ENCODE measurements around the gene PRG2.

PRG2 gene

DNA sequence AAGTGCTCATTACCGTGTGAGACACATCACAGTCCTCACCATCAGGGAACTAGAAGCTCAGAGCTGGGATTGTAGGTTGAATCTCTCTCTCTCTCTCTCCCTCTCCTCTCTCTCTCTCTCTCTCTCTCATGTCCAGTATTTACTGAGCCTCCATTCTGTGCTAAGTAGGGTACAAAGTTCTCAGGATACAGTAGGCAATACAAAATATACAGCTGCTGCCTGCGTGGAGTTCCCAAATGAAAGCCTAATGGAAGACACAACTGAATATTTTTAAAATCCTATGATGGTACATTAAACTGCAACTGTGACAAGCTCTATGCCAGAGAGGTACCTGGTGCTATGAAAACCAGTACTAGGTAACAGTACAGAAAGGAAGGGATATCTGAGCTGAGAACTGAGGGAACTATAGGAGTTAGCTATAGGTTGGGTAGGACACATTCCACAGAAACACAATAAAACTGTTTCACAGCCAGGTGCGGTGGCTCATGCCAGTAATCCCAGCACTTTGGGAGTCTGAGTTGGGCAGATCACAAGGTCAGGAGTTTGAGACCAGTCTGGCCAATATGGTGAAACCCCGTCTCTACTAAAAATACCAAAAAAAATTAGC, 9.6 kb upstream of the PRG2 start:
- H4K20me1 ChIP-seq (ENCODE audit: insufficient read depth, low read length): no peaks in the 10 kb centered on the region
- H3K9me3 ChIP-seq (ENCODE audit: insufficient read depth, low read length): no peaks in the 10 kb centered on the region
- H2AFZ ChIP-seq (ENCODE audit: low read depth, low read length): no peak overlapping the region
- H3K27ac ChIP-seq (ENCODE audit: low read length): no peak overlapping the region
- no peak overlapping the region for H3K4me3 ChIP-seq (ENCODE audit: low read length)
- peaks cover 3% of the 10 kb centered on the region for H3K79me2 ChIP-seq (ENCODE audit: low read length)
- no peak for TF ChIP-seq EZH2phosphoT487 (IDR thresholded peaks at IDR 0.05; ENCODE audit: low read depth)
- TF ChIP-seq, protein P1, sequence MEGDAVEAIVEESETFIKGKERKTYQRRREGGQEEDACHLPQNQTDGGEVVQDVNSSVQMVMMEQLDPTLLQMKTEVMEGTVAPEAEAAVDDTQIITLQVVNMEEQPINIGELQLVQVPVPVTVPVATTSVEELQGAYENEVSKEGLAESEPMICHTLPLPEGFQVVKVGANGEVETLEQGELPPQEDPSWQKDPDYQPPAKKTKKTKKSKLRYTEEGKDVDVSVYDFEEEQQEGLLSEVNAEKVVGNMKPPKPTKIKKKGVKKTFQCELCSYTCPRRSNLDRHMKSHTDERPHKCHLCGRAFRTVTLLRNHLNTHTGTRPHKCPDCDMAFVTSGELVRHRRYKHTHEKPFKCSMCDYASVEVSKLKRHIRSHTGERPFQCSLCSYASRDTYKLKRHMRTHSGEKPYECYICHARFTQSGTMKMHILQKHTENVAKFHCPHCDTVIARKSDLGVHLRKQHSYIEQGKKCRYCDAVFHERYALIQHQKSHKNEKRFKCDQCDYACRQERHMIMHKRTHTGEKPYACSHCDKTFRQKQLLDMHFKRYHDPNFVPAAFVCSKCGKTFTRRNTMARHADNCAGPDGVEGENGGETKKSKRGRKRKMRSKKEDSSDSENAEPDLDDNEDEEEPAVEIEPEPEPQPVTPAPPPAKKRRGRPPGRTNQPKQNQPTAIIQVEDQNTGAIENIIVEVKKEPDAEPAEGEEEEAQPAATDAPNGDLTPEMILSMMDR (IDR thresholded peaks at IDR 0.05; ENCODE audit: low read depth, low read length): no peak
- H3K4me2 ChIP-seq (ENCODE audit: low read length): no peak overlapping the region
- no peak overlapping the region for H3K9ac ChIP-seq (ENCODE audit: low read length)
- H3K4me1 ChIP-seq (ENCODE audit: low read length): peaks cover 43% of the 10 kb centered on the region
- H3K36me3 ChIP-seq (replicated peaks; ENCODE audit: low read depth, low read length): peaks cover 27% of the 10 kb centered on the region
- no peaks in the 10 kb centered on the region for H3K27me3 ChIP-seq (ENCODE audit: low read depth, low read length)

DNA sequence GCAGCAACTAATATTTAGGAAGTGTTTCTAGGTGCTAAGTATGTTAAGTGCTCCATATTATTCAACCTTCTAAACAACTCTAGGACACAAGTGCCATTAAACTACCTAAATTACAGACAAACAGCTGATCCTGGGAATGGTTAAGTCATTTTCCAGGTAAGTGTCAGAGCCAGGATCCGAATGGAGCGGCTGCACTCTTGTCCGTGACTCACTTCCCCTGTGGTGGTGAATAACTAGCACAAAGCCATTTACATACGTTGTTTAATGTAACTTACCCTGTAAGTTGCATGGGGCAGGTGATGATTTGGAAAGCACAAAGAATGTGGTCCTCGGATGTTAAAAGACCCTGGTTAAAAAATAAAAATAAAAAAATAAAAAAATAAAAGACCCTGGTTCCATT, 8.8 kb upstream of the PRG2 start:
- Histone ChIP-seq H3K36me3 (replicated peaks; ENCODE audit: low read depth, low read length) (peaks cover 19% of the 10 kb centered on the region), H3K4me2 (ENCODE audit: low read length) (no peak overlapping the region), H3K9ac (ENCODE audit: low read length) (no peak overlapping the region), H3K79me2 (ENCODE audit: low read length) (no peaks in the 10 kb centered on the region), H3K4me3 (ENCODE audit: low read length) (no peak overlapping the region), H3K27ac (ENCODE audit: low read length) (no peak overlapping the region), H2AFZ (ENCODE audit: low read depth, low read length) (no peak overlapping the region), H3K27me3 (ENCODE audit: low read depth, low read length) (no peaks in the 10 kb centered on the region), H4K20me1 (ENCODE audit: insufficient read depth, low read length) (no peaks in the 10 kb centered on the region), H3K9me3 (ENCODE audit: insufficient read depth, low read length) (no peaks in the 10 kb centered on the region), H3K4me1 (ENCODE audit: low read length) (peaks cover 34% of the 10 kb centered on the region)
- TF ChIP-seq EZH2phosphoT487 (IDR thresholded peaks at IDR 0.05; ENCODE audit: low read depth): no peak
- TF ChIP-seq, protein P1 (IDR thresholded peaks at IDR 0.05; ENCODE audit: low read depth, low read length): no peak

DNA sequence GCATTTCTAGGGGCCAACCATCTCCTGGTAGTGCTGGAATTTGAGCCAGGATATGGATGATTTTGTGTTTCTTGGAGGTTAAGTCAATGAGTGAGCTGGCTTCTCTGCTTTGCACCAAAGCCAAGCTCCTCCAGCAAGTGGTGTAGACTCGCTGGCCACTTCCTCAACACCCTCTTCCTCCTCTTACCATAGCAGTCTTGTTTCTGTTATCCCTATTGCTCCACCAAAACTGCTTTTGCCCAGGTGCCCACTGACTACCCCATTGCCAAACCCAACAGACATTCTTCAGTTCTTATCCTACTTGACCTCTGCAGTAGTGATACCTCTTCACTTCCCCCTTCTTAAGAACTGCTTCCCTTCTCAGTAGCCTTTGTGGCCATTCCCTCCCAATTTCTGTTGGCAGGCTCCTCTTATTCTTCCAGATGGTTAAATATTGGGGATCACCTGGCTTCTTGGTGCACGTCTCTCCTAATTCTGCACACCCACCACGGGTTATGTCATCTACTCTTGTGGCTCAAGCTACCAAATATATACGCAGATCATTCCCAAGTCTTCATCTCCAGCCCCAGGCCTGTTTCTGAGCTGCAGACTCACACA, 7.0 kb upstream of the PRG2 start:
- no peaks in the 10 kb centered on the region for H3K27me3 ChIP-seq (ENCODE audit: low read depth, low read length)
- H3K9me3 ChIP-seq (ENCODE audit: insufficient read depth, low read length): no peaks in the 10 kb centered on the region
- H2AFZ ChIP-seq (ENCODE audit: low read depth, low read length): no peak overlapping the region
- H3K36me3 ChIP-seq (replicated peaks; ENCODE audit: low read depth, low read length): peaks cover 12% of the 10 kb centered on the region
- H3K4me1 ChIP-seq (ENCODE audit: low read length): peaks cover 19% of the 10 kb centered on the region
- TF ChIP-seq, protein P1 (IDR thresholded peaks at IDR 0.05; ENCODE audit: low read depth, low read length): no peak
- no peak for TF ChIP-seq EZH2phosphoT487 (IDR thresholded peaks at IDR 0.05; ENCODE audit: low read depth)
- H3K4me2 ChIP-seq (ENCODE audit: low read length): peak overlapping the region; percentile 31
- H3K79me2 ChIP-seq (ENCODE audit: low read length): no peaks in the 10 kb centered on the region
- no peaks in the 10 kb centered on the region for H4K20me1 ChIP-seq (ENCODE audit: insufficient read depth, low read length)
- H3K4me3 ChIP-seq (ENCODE audit: low read length): no peak overlapping the region
- no peak overlapping the region for H3K9ac ChIP-seq (ENCODE audit: low read length)
- H3K27ac ChIP-seq (ENCODE audit: low read length): peak overlapping the region; percentile 7; the same call in 1 of the 2 replicates

DNA sequence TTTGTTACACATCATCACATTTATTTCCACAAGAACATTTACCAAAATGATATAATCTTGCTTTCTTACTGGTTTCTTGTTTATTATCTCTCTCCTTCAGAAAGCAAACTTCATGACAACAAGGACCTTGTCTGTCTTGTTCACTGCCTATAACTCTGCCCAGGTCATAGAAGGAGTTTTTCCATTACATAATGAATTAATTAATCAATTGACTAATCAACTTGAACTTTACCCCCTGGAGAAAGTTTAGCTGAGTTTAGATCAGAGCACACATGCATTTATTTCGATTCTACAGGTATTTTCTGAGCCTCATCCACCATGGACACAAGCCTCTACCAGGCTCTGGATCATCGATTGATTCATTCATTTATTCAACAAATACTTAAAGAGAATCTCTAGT, 6.3 kb upstream of the PRG2 start:
- TF ChIP-seq EZH2phosphoT487 (IDR thresholded peaks at IDR 0.05; ENCODE audit: low read depth): no peak
- TF ChIP-seq, protein P1 (IDR thresholded peaks at IDR 0.05; ENCODE audit: low read depth, low read length): no peak
- H3K9ac ChIP-seq (ENCODE audit: low read length): no peak overlapping the region
- no peak overlapping the region for H3K4me3 ChIP-seq (ENCODE audit: low read length)
- H3K4me2 ChIP-seq (ENCODE audit: low read length): no peak overlapping the region
- H4K20me1 ChIP-seq (ENCODE audit: insufficient read depth, low read length): no peaks in the 10 kb centered on the region
- no peak overlapping the region for H2AFZ ChIP-seq (ENCODE audit: low read depth, low read length)
- H3K9me3 ChIP-seq (ENCODE audit: insufficient read depth, low read length): no peaks in the 10 kb centered on the region
- H3K36me3 ChIP-seq (replicated peaks; ENCODE audit: low read depth, low read length): peaks cover 7% of the 10 kb centered on the region
- no peak overlapping the region for H3K27ac ChIP-seq (ENCODE audit: low read length)
- no peaks in the 10 kb centered on the region for H3K79me2 ChIP-seq (ENCODE audit: low read length)
- H3K27me3 ChIP-seq (ENCODE audit: low read depth, low read length): no peaks in the 10 kb centered on the region
- peaks cover 19% of the 10 kb centered on the region for H3K4me1 ChIP-seq (ENCODE audit: low read length)
